ENCODE measurements around the gene HLA-DQA1.

DNA sequence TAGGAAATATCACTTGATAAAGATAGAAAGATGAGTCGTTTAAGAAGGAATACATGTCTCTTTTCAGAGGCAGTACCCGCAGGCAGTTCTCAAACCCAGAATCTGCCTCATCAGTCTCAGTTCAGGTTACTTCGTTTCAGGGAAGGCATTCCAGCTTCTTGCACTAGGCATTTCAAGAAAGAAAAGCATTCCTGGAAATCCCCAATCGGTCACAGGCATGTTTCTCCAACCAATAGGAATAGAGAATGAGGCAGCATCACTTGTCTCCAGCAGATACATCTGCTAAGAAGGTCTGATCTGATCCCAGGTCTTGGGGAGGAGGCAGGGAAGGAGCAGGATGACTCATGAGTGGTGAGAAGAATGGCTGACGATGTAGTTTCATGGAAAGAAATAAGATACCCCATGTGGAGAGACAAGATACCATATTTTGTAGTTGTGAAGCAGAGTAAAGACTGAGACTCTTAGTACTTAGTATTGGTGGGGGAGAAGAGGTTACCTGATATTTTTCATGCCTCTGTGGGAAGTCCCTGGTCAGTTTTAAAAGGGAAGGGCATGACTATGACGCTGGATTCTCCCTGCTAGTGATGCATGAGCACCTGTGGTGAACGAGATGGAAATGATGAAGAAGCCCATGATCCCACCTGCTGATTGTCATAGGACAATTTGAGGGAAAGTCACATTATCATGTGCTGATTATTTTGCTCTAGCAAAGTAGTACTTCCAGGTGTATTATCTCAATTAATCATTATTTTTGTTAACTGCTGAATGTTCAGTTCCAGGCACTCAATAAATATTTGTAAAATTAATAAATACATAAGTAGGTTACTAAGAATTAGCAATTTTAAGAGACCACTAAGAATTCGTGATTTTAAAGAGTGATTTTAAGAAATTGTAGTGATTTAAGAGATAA, 27.2 kb upstream of the HLA-DQA1 start:
- TF ChIP-seq, protein P1, sequence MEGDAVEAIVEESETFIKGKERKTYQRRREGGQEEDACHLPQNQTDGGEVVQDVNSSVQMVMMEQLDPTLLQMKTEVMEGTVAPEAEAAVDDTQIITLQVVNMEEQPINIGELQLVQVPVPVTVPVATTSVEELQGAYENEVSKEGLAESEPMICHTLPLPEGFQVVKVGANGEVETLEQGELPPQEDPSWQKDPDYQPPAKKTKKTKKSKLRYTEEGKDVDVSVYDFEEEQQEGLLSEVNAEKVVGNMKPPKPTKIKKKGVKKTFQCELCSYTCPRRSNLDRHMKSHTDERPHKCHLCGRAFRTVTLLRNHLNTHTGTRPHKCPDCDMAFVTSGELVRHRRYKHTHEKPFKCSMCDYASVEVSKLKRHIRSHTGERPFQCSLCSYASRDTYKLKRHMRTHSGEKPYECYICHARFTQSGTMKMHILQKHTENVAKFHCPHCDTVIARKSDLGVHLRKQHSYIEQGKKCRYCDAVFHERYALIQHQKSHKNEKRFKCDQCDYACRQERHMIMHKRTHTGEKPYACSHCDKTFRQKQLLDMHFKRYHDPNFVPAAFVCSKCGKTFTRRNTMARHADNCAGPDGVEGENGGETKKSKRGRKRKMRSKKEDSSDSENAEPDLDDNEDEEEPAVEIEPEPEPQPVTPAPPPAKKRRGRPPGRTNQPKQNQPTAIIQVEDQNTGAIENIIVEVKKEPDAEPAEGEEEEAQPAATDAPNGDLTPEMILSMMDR (IDR thresholded peaks at IDR 0.05) = no peak
- TF ChIP-seq POLR2A (IDR thresholded peaks at IDR 0.05) = no peak
- peak in 1 of 2 donors; percentile 48 for TF ChIP-seq POLR2AphosphoS5 (IDR thresholded peaks at IDR 0.05; ENCODE audit: insufficient read depth in 1 of 2, low read depth in 1 of 2)
